Fibroblast of lung (primary cell): Measurements from ENCODE around the gene RNF224. TPM values are rescaled to one million over a fixed set of nuclear protein-coding genes. Genes with fewer than 3 reads are reported as not detected.

ENCODE experiments used
- DNase-seq, 2 donors: peaks; one replicate each; pipeline versions ENCODE4 v3.0.0 to v3.0.0-alpha.2; 2010; ENCODE audit warnings: low read depth in 2 of 2
- H2AFZ ChIP-seq: 2 replicates; pipeline ENCODE4 v1.5.1; 2012; ENCODE audit warnings: low read length, control low read depth, inconsistent platforms
- H3K27ac ChIP-seq: 2 replicates; pipeline ENCODE4 v1.5.1; 2011; ENCODE audit warnings: low read length, control low read depth; ENCODE audit not compliant: insufficient read depth
- H3K27me3 ChIP-seq: 2 replicates; pipeline ENCODE4 v1.5.1; 2011; ENCODE audit warnings: mild to moderate bottlenecking, low read length; ENCODE audit not compliant: control insufficient read depth, insufficient read depth
- H3K36me3 ChIP-seq: 2 replicates; pipeline ENCODE4 v1.5.1; 2011; ENCODE audit warnings: low read length; ENCODE audit not compliant: control insufficient read depth, insufficient read depth
- H3K4me1 ChIP-seq: 2 replicates; pipeline ENCODE4 v1.5.1; 2011; ENCODE audit warnings: low read length; ENCODE audit not compliant: control insufficient read depth, insufficient read depth; ENCODE audit errors: extremely low read depth
- H3K4me2 ChIP-seq: 2 replicates; pipeline ENCODE4 v1.5.1; 2011; ENCODE audit warnings: low read length, control low read depth; ENCODE audit not compliant: insufficient read depth; ENCODE audit errors: extremely low read depth
- H3K4me3 ChIP-seq, 4 experiments: fragments of 200-600 bp in 1 of 4; sonication (generic) in 1 of 4; replicated peaks in 1 of 4; 2 replicates each; pipeline ENCODE4 v1.5.1; 2011 to 2016; ENCODE audit warnings: low read length in 4 of 4, low read depth in 3 of 4, mild to moderate bottlenecking in 3 of 4, control low read depth in 2 of 4, inconsistent platforms in 1 of 4, mixed read lengths in 1 of 4; ENCODE audit not compliant: insufficient read depth in 1 of 4; ENCODE audit errors: control extremely low read depth in 1 of 4
- H3K79me2 ChIP-seq: 2 replicates; pipeline ENCODE4 v1.5.1; 2012; ENCODE audit warnings: mild to moderate bottlenecking, low read length, inconsistent platforms; ENCODE audit not compliant: control insufficient read depth, insufficient read depth
- H3K9ac ChIP-seq: 2 replicates; pipeline ENCODE4 v1.5.1; 2011; ENCODE audit warnings: mild to moderate bottlenecking, low read length, control low read depth; ENCODE audit not compliant: insufficient read depth
- H3K9me3 ChIP-seq: 2 replicates; pipeline ENCODE4 v1.5.1; 2012; ENCODE audit warnings: low read depth, low read length; ENCODE audit not compliant: control insufficient read depth, insufficient read depth
- H4K20me1 ChIP-seq: 2 replicates; pipeline ENCODE4 v1.5.1; 2011; ENCODE audit warnings: low read length; ENCODE audit not compliant: control insufficient read depth, insufficient read depth; ENCODE audit errors: extremely low read depth
- EZH2 ChIP-seq: IDR thresholded peaks from 2 replicates; pipeline ENCODE4 v1.5.1; 2012; ENCODE audit warnings: low read length, control low read depth, mild to moderate bottlenecking; ENCODE audit errors: missing control alignments
- polyA minus RNA-seq: library from RNA; depleted of rRNA, polyadenylated mRNA; stranded (reverse); fragments of >200 nt; gene quantifications from 2 replicates; pipeline ENCODE4 v1.2.3, GENCODE V29; 2011; ENCODE audit warnings: low replicate concordance
- polyA plus RNA-seq, 2 donors: library from polyadenylated mRNA; depleted of rRNA in 1 of 2; stranded (reverse) in 1 of 2; unstranded in 1 of 2; fragments of >200 nt; gene quantifications; 2 replicates each; pipeline ENCODE4 v1.2.1, GENCODE V29; 2011 to 2012; ENCODE audit warnings: missing spikeins in 1 of 2
- total RNA-seq: library from RNA; depleted of rRNA; stranded (reverse); fragments of >200 nt; gene quantifications from 2 replicates; pipeline ENCODE4 v1.2.1, GENCODE V29; 2014
- TF ChIP-seq, protein P1 (sequence below), 2 donors: IDR thresholded peaks in 1 of 2; conservative IDR thresholded peaks in 1 of 2; 1 replicate in 1 of 2; 2 replicates in 1 of 2; pipeline ENCODE4 v1.5.1; 2011 to 2012; ENCODE audit warnings: low read length in 2 of 2, control low read depth in 1 of 2, inconsistent platforms in 1 of 2, low read depth in 1 of 2, mild to moderate bottlenecking in 1 of 2

The RNF224 gene
- total RNA-seq (under 0.01 TPM in 1 of 2 replicates, not detected in the other), polyA plus RNA-seq (not detected in 2 replicates), polyA minus RNA-seq (not detected in 2 replicates)
- polyA plus RNA-seq (2012), result not detected in 2 replicates

DNA sequence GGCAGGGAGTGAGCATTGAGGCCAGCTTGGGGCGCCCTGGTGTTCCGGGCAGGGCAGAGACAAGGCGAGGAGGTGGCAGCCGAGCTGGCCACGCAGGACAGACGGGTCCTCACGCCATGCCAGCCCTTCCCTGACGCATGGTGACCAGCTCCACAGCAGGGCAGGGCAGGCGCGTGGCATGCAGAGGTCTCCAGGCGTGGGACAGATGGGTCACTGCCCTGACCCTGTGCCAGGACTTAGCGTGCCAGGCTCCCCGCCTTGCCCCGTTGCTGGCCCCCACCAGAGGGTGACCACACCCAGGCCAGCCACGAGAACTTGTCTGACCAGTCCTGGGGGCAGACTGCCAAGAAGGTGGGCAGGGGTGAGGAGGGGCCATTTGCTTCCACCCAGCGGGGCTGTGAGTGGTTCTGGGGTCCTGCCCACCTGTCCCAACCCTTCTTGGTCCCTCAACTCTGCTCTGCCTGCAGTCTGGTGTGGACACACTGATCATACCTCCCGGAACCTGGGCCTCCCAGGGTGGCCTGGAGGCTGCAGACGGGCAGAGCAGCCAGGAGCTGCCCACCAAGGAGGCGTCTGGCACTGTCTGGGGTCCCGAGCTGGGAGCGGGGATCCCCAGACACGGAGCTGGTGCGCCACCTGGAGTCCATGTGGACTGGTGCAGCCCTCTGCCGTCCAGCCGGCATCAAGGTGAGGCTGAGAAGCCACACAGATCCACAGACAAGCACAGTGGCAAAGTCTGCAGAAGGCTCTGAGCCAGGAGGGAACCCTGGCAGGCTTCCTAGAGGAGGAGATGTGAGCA lies at the start of gene RNF224:
RNF224 (plus strand) TSS at position 449 of the 799 bp plus-strand sequence. CDS start 834 bp downstream, outside the sequence.
- Histone ChIP-seq H4K20me1 (no peaks in the 10 kb centered on the region), H3K36me3 (no peaks in the 10 kb centered on the region), H3K9me3 (no peaks in the 10 kb centered on the region), H2AFZ (no peak within 1 kb of the TSS), H3K4me1 (peaks cover 3% of the 10 kb centered on the region), H3K4me3 (no peak within 1 kb of the TSS), H3K27ac (no peak within 1 kb of the TSS), H3K9ac (no peak within 1 kb of the TSS), H3K4me2 (no peak within 1 kb of the TSS), H3K79me2 (no peaks in the 10 kb centered on the region), H3K27me3 (no peaks in the 10 kb centered on the region)
- TF ChIP-seq, protein P1, sequence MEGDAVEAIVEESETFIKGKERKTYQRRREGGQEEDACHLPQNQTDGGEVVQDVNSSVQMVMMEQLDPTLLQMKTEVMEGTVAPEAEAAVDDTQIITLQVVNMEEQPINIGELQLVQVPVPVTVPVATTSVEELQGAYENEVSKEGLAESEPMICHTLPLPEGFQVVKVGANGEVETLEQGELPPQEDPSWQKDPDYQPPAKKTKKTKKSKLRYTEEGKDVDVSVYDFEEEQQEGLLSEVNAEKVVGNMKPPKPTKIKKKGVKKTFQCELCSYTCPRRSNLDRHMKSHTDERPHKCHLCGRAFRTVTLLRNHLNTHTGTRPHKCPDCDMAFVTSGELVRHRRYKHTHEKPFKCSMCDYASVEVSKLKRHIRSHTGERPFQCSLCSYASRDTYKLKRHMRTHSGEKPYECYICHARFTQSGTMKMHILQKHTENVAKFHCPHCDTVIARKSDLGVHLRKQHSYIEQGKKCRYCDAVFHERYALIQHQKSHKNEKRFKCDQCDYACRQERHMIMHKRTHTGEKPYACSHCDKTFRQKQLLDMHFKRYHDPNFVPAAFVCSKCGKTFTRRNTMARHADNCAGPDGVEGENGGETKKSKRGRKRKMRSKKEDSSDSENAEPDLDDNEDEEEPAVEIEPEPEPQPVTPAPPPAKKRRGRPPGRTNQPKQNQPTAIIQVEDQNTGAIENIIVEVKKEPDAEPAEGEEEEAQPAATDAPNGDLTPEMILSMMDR (conservative IDR thresholded peaks at IDR 0.05 in 1 of 2, IDR thresholded peaks at IDR 0.05 in 1 of 2; ENCODE audit: low read depth in 1 of 2, low read length in 2 of 2), result peak; percentile 66 to 83
- no peak for TF ChIP-seq EZH2
- peak; percentile 49 to 63 for DNase-seq

- no peak for DNase-seq
- no peaks in the 10 kb centered on the region for H3K27me3 ChIP-seq
- no peaks in the 10 kb centered on the region for H3K9me3 ChIP-seq
- TF ChIP-seq, protein P1 (conservative IDR thresholded peaks at IDR 0.05 in 1 of 2, IDR thresholded peaks at IDR 0.05 in 1 of 2; ENCODE audit: low read depth in 1 of 2, low read length in 2 of 2), result no peak
- TF ChIP-seq EZH2, result no peak
- H3K36me3 ChIP-seq, result peaks cover 29% of the 10 kb centered on the region
- no peaks in the 10 kb centered on the region for H4K20me1 ChIP-seq
- H3K27ac ChIP-seq, result no peak overlapping the region
- H3K9ac ChIP-seq, result no peak overlapping the region
- no peak overlapping the region for H2AFZ ChIP-seq
- no peaks in the 10 kb centered on the region for H3K79me2 ChIP-seq
- H3K4me2 ChIP-seq, result no peak overlapping the region
- H3K4me1 ChIP-seq, result peaks cover 2% of the 10 kb centered on the region
- no peak overlapping the region for H3K4me3 ChIP-seq
Measured at GRCh38 chr9:137178201-137178938, 48.9 kb upstream of the RNF224 start.

GRCh38 chr9:137178939-137179630 lies 48.2 kb upstream of the RNF224 start:
- no peaks in the 10 kb centered on the region for H3K79me2 ChIP-seq
- no peak for TF ChIP-seq EZH2
- TF ChIP-seq, protein P1 (conservative IDR thresholded peaks at IDR 0.05 in 1 of 2, IDR thresholded peaks at IDR 0.05 in 1 of 2; ENCODE audit: low read depth in 1 of 2, low read length in 2 of 2), result no peak
- no peaks in the 10 kb centered on the region for H4K20me1 ChIP-seq
- H3K9me3 ChIP-seq, result no peaks in the 10 kb centered on the region
- no peaks in the 10 kb centered on the region for H3K27me3 ChIP-seq
- peaks cover 34% of the 10 kb centered on the region for H3K36me3 ChIP-seq
- DNase-seq, result no peak
- H3K9ac ChIP-seq, result no peak overlapping the region
- no peak overlapping the region for H3K4me3 ChIP-seq
- H3K4me2 ChIP-seq, result no peak overlapping the region
- H3K4me1 ChIP-seq, result peaks cover 2% of the 10 kb centered on the region
- H2AFZ ChIP-seq, result no peak overlapping the region
- H3K27ac ChIP-seq, result no peak overlapping the region
